Measurements from ENCODE around the gene C11orf58. TPM values are rescaled to one million over a fixed set of nuclear protein-coding genes. Genes with fewer than 3 reads are reported as not detected.

Gene C11orf58
- total RNA-seq, 8 experiments from 2014 or later = 139 to 288 (median 174) TPM

GRCh38 chr11:16790486-16791190 lies 52.2 kb downstream of the C11orf58 start:
- 100% methylated on average over 1 of the region's 16 CpGs; no CpG with 5 or more reads in 9 of the 10 experiments for WGBS, 10 experiments
- Histone ChIP-seq H3K4me3 (no peak overlapping the region), H3K27ac (no peak overlapping the region), H3K4me1 (replicated peaks in 1 of 2) (peaks cover 0 to 7% of the 10 kb centered on the region in 2 donors)
- in situ Hi-C loops (cut with MboI; ENCODE audit: low pct_unique_long_range_greater_than_20kb in 2 of 9, low sequenced_read_pairs in 9 of 9, unreplicated experiment in 9 of 9) = loop anchor here in 3 of 9 experiments (25.0 kb wide), 3 partner anchors 153 to 297 kb away; partner anchors contain the start of gene RPS13 (in 1 of the 3)
- ATAC-seq (replicated peaks in 6 of 8) = no peak

DNA sequence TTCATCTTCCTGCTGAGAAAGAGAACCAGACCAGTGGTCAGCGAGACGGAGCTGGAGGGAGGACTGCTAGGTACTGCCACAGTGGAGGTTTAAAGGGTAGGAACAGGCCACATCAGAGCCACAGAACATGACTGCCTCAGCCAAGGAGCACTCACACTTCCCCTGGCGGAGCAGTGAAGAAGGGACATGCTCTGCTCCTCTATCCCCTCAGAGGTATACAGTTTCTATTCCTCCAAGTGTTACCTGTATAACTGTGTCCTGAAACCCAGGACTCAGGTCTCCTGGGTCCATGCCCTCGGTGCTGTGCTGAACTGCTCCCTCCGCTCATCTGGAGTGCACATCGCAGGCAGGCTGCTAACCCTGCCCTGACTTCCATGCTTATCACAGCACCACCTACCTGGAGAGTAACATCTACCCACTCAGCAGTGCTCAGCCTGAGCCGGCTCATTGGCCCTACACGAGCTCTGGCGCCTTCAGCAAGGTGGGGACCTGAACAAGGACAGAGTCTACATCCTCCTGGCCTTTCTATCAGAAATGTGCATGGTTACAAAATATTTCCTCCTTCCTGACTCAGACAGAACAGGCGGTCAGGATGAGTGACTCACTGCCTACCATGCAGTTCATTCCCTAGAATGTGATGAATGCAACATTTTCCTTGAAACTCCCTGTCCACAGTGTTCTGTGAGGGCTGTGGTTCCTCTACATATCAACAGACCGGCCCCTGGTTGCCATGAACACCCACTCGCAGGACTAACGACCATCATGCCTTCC lies 52.9 kb downstream of the C11orf58 start:
- H3K27ac ChIP-seq = no peak overlapping the region
- in situ Hi-C loops (cut with MboI; ENCODE audit: low pct_unique_long_range_greater_than_20kb in 2 of 9, low sequenced_read_pairs in 9 of 9, unreplicated experiment in 9 of 9) = loop anchor here in 3 of 9 experiments (25.0 kb wide), 3 partner anchors 154 to 296 kb away; partner anchors contain the start of gene RPS13 (in 1 of the 3)
- H3K4me1 ChIP-seq (replicated peaks in 1 of 2) = peaks cover 0 to 7% of the 10 kb centered on the region in 2 donors
- H3K4me3 ChIP-seq = no peak overlapping the region
- WGBS, 10 experiments = 2 to 100% (median 32%) methylated on average over 1 to 7 of the region's 13 CpGs; no CpG with 5 or more reads in 1 of the 10 experiments
- peak; percentile 68 to 96 (median 78) for ATAC-seq (replicated peaks in 6 of 8)

DNA sequence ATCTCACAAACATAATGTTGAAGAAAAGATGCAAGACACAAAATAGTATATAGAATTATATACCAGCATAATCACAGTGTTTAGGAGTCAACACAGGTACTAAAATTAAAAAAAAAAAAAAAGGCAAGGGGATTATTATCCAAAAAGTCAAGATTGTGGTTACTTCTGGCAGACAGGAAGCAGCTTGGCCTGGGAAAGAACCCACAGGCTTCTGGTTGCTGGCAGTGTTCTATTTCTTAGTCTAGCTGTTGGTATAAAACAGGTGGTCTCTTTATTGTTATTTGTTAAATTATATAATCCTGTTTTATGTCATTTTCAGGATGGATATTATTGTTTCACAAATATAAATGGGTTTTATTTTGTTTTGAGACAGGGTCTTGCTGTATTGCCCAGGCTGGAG lies 54.0 kb downstream of the C11orf58 start:
- Histone ChIP-seq H3K4me3 (no peak overlapping the region), H3K27ac (no peak overlapping the region), H3K4me1 (replicated peaks in 1 of 2) (peaks cover 0 to 7% of the 10 kb centered on the region in 2 donors)
- in situ Hi-C loops (cut with MboI; ENCODE audit: low pct_unique_long_range_greater_than_20kb in 2 of 9, low sequenced_read_pairs in 9 of 9, unreplicated experiment in 9 of 9) = loop anchor here in 3 of 9 experiments (25.0 kb wide), 3 partner anchors 155 to 295 kb away; partner anchors contain the start of gene RPS13 (in 1 of the 3)
- ATAC-seq (replicated peaks in 6 of 8) = no peak

GRCh38 chr11:16793009-16793408 lies 54.6 kb downstream of the C11orf58 start:
- no peak overlapping the region for H3K4me3 ChIP-seq
- peaks cover 0 to 7% of the 10 kb centered on the region in 2 donors for H3K4me1 ChIP-seq (replicated peaks in 1 of 2)
- H3K27ac ChIP-seq = no peak overlapping the region
- WGBS, 10 experiments = 70 to 92% (median 88%) methylated on average over 2 to 3 of the region's 3 CpGs; no CpG with 5 or more reads in 7 of the 10 experiments
- ATAC-seq (replicated peaks in 6 of 8) = no peak
- in situ Hi-C loops (cut with MboI; ENCODE audit: low pct_unique_long_range_greater_than_20kb in 2 of 9, low sequenced_read_pairs in 9 of 9, unreplicated experiment in 9 of 9) = loop anchor here in 3 of 9 experiments (25.0 kb wide), 3 partner anchors 156 to 294 kb away; partner anchors contain the start of gene RPS13 (in 1 of the 3)

DNA sequence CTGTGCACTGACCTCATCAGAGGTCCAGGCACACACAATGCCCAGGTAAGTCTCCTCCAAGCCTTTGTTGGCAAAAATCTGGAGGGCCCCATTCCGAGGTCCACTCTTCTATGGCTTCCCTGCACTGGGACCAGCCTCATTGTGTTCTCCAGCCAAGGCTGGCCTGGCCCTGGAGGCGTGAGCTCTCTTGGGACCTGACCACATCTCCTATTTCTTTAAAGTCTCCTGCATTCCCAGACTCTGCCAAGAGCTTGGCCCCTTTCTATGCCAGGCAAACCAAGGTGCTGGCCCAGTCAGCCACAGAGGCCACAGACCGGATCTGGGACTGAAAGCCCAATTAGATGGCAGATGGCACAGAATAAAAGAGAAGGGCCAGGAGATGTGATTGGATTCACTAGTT lies 55.1 kb downstream of the C11orf58 start:
- 60 to 100% (median 96%) methylated on average over 1 to 3 of the region's 3 CpGs; no CpG with 5 or more reads in 7 of the 10 experiments for WGBS, 10 experiments
- in situ Hi-C loops (cut with MboI; ENCODE audit: low pct_unique_long_range_greater_than_20kb in 2 of 9, low sequenced_read_pairs in 9 of 9, unreplicated experiment in 9 of 9) = loop anchor here in 3 of 9 experiments (25.0 kb wide), 3 partner anchors 156 to 294 kb away; partner anchors contain the start of gene RPS13 (in 1 of the 3)

DNA sequence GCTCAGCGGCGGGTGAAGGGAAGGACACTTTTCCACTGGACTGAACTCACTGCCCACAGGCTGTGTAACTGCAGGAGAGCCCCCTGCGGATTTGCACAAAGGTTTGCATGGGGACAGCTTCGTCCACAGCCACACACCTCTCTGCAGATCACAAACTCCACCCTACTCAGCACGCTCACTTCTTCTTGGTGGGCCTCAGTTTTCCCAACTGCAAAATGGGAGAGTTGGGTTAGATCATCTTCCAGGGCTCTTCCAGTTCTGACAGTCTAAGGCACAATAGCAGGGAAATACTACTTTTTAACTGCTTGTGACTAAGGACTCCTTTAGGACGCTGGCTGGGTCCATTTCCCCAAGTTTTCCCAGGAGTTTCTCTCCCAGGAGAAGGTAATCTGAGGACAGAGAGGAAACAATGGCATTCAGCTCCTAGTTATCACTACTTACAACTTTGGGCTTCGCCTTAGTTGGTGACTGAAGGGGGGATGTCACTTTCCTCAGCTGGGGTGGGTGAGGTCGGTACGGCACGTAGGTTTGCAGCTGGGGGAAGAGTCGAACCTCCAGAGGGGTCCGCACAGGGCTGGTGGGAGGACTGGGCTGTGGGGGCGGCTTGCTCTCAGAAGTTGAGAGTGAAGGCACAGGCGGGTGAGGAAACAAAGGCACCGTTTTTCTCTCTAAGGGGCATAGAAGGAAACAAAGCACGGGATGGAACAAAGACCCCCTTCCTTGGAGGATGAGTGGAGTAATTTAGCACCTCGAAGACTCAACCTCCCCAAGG lies 55.8 kb downstream of the C11orf58 start:
- Histone ChIP-seq H3K4me3 (no peak overlapping the region), H3K4me1 (replicated peaks in 1 of 2) (peaks cover 0 to 7% of the 10 kb centered on the region in 2 donors), H3K27ac (no peak overlapping the region)
- ATAC-seq (replicated peaks in 6 of 8) = no peak
- in situ Hi-C loops (cut with MboI; ENCODE audit: low pct_unique_long_range_greater_than_20kb in 2 of 9, low sequenced_read_pairs in 9 of 9, unreplicated experiment in 9 of 9) = loop anchor here in 3 of 9 experiments (25.0 kb wide), 3 partner anchors 157 to 293 kb away; partner anchors contain the start of gene RPS13 (in 1 of the 3)
- WGBS, 10 experiments = 74 to 100% (median 100%) methylated on average over 1 to 10 of the region's 17 CpGs; no CpG with 5 or more reads in 3 of the 10 experiments

More for the DNA sequence above, 55.1 kb downstream of the C11orf58 start:
- H3K4me3 ChIP-seq = no peak overlapping the region
- ATAC-seq (replicated peaks in 6 of 8) = no peak
- H3K4me1 ChIP-seq (replicated peaks in 1 of 2) = peaks cover 0 to 7% of the 10 kb centered on the region in 2 donors
- H3K27ac ChIP-seq = no peak overlapping the region

DNA sequence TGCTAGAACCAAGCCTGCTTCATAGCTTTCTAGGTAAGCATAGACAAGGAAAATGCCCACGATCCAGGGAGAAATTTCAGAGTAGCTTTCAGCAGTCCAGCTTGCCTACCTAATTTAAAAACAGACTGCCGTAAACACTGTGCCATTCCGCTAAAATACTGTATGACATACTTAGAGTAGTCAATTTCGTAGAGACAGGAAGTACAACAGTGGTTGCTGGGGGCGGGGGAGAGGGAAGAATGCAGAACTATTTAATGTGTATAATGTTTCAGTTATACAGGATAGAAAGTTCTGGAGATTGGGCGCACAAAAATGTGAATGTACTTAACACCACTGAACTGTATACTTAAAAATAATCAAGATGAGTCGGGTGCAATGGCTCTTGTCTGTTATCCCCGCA lies 56.7 kb downstream of the C11orf58 start:
- ATAC-seq (replicated peaks in 6 of 8) = no peak
- Histone ChIP-seq H3K4me1 (replicated peaks in 1 of 2) (peaks cover 0 to 7% of the 10 kb centered on the region in 2 donors), H3K4me3 (no peak overlapping the region), H3K27ac (no peak overlapping the region)
- in situ Hi-C loops (cut with MboI; ENCODE audit: low pct_unique_long_range_greater_than_20kb in 2 of 9, low sequenced_read_pairs in 9 of 9, unreplicated experiment in 9 of 9) = loop anchor here in 3 of 9 experiments (25.0 kb wide), 3 partner anchors 158 to 292 kb away; partner anchors contain the start of gene RPS13 (in 1 of the 3)
- 20 to 100% (median 94%) methylated on average over 1 to 7 of the region's 8 CpGs; no CpG with 5 or more reads in 1 of the 10 experiments for WGBS, 10 experiments

DNA sequence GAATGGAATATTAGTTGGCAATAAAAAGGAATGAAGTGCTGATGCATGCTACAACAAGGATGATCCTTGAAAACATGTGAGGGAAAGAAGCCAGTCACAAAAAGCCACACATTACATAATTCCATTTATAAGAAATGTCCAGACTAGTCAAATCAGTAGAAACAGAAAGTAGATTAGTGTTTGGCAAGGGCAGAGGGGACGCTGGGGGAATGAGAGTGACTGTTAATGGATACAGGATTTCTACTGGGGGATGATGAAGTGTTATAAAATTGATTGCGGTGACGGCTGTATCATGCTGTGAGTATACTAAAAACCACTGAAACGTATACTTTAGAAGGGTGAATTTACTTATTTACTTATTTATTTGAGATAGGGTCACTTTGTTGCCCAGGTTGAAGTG lies 57.9 kb downstream of the C11orf58 start:
- Histone ChIP-seq H3K27ac (no peak overlapping the region), H3K4me1 (replicated peaks in 1 of 2) (peaks cover 0 to 6% of the 10 kb centered on the region in 2 donors), H3K4me3 (no peak overlapping the region)
- in situ Hi-C loops (cut with MboI; ENCODE audit: low pct_unique_long_range_greater_than_20kb in 2 of 9, low sequenced_read_pairs in 9 of 9, unreplicated experiment in 9 of 9) = loop anchor here in 3 of 9 experiments (25.0 kb wide), 3 partner anchors 159 to 291 kb away; partner anchors contain the start of gene RPS13 (in 1 of the 3)
- ATAC-seq (replicated peaks in 6 of 8) = no peak
- 60 to 100% (median 89%) methylated on average over 1 to 4 of the region's 4 CpGs; no CpG with 5 or more reads in 1 of the 10 experiments for WGBS, 10 experiments

GRCh38 chr11:16797776-16798175 lies 59.3 kb downstream of the C11orf58 start:
- Histone ChIP-seq H3K4me3 (no peak overlapping the region), H3K27ac (no peak overlapping the region), H3K4me1 (replicated peaks in 1 of 2) (no peaks in the 10 kb centered on the region)
- no peak for ATAC-seq (replicated peaks in 6 of 8)
- WGBS, 10 experiments = 50 to 94% (median 93%) methylated on average over 1 to 2 of the region's 3 CpGs; no CpG with 5 or more reads in 7 of the 10 experiments
- in situ Hi-C loops (cut with MboI; ENCODE audit: low pct_unique_long_range_greater_than_20kb in 2 of 9, low sequenced_read_pairs in 9 of 9, unreplicated experiment in 9 of 9) = loop anchor here in 3 of 9 experiments (25.0 kb wide), 3 partner anchors 160 to 290 kb away; partner anchors contain the start of gene RPS13 (in 1 of the 3)

DNA sequence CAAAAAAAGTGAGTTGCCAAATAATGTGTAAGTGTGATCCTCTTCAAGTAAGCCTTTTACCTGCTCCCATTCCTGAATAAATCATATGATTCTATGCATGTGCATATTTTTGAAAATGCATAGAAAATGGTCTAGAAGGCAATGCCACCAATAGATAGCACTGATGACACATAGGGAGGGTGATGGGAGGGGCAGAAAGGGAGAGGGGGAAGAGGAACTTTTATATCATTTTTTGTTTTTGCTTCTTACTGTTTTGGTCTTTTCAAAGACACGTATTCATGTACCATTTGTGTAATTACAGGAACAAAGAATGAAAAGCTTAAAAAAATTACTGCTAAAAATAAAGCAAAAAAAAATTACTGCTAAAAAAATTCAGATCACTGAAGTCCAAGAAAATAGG lies 60.8 kb downstream of the C11orf58 start:
- H3K4me3 ChIP-seq = no peak overlapping the region
- H3K4me1 ChIP-seq (replicated peaks in 1 of 2) = no peaks in the 10 kb centered on the region
- in situ Hi-C loops (cut with MboI; ENCODE audit: low pct_unique_long_range_greater_than_20kb in 2 of 9, low sequenced_read_pairs in 9 of 9, unreplicated experiment in 9 of 9) = loop anchor here in 3 of 9 experiments (25.0 kb wide), 3 partner anchors 162 to 288 kb away; partner anchors contain the start of gene RPS13 (in 1 of the 3)
- ATAC-seq (replicated peaks in 6 of 8) = no peak
- 7 to 100% (median 79%) methylated on average over 1 of the region's 1 CpG; no CpG with 5 or more reads in 2 of the 10 experiments for WGBS, 10 experiments
- no peak overlapping the region for H3K27ac ChIP-seq

GRCh38 chr11:16799890-16800289 lies 61.4 kb downstream of the C11orf58 start:
- ATAC-seq (replicated peaks in 6 of 8) = no peak
- in situ Hi-C loops (cut with MboI; ENCODE audit: low pct_unique_long_range_greater_than_20kb in 2 of 9, low sequenced_read_pairs in 9 of 9, unreplicated experiment in 9 of 9) = loop anchor here in 4 of 9 experiments (25.0 kb wide), 3 partner anchors 163 to 287 kb away; partner anchors contain the start of gene RPS13 (in 2 of the 4)
- Histone ChIP-seq H3K27ac (no peak overlapping the region), H3K4me1 (replicated peaks in 1 of 2) (no peaks in the 10 kb centered on the region), H3K4me3 (no peak overlapping the region)

- Histone ChIP-seq H3K4me1 (replicated peaks in 1 of 2) (no peaks in the 10 kb centered on the region), H3K27ac (no peak overlapping the region), H3K4me3 (no peak overlapping the region)
- no peak for ATAC-seq (replicated peaks in 6 of 8)
- in situ Hi-C loops (cut with MboI; ENCODE audit: low pct_unique_long_range_greater_than_20kb in 2 of 9, low sequenced_read_pairs in 9 of 9, unreplicated experiment in 9 of 9) = loop anchor here in 1 of 9 experiments (25.0 kb wide), 1 partner anchor 287 kb away; the partner anchor contains the start of gene RPS13
These were observed 61.9 kb downstream of the C11orf58 start for GRCh38 chr11:16800382-16800781.

Measured in motor neuron (in vitro differentiated cells).